Measurements from ENCODE around the gene LDLRAD1.

DNA sequence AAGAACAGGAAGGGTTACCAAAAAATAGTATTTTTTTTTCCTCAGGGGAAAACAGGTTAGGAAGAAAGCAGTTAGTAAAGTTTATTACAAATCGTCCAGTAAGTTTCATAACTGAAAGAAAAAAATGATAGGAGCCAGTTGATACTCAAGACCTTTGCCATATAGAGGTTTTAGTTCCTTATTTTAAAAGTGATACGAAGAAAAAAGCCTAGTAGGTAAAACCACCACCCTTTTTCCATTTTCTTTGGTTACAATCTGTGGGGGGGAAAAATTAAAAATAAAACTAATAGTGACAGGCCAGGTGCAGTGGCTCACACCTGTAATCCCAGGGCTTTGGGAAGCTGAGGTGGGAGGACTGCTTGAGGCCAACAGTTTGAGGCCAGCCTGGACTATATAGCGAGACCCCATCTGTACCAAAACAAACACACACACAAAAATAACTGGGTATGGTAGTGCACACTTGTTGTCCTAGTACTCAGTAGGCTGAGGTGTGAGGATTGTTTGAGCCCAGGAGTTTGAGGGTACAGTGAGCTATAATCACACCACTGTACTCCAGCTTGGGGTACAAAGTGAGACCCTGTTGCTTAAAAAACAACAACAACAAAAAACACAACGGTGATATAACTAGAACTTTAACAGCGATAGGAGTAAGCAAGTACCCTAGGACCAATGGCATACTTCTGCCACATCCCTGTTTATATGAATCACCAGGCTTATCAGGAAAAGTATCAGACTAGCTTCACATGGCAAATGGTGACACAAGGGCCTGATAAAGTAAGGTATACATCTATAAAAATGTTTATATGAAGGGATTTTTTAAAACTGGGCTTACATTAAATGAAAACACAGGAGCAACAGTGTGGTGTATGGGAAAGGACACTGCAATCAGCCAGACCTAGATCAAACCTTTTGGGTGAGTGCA lies 29.7 kb upstream of the LDLRAD1 start:
- TF ChIP-seq, protein P1, sequence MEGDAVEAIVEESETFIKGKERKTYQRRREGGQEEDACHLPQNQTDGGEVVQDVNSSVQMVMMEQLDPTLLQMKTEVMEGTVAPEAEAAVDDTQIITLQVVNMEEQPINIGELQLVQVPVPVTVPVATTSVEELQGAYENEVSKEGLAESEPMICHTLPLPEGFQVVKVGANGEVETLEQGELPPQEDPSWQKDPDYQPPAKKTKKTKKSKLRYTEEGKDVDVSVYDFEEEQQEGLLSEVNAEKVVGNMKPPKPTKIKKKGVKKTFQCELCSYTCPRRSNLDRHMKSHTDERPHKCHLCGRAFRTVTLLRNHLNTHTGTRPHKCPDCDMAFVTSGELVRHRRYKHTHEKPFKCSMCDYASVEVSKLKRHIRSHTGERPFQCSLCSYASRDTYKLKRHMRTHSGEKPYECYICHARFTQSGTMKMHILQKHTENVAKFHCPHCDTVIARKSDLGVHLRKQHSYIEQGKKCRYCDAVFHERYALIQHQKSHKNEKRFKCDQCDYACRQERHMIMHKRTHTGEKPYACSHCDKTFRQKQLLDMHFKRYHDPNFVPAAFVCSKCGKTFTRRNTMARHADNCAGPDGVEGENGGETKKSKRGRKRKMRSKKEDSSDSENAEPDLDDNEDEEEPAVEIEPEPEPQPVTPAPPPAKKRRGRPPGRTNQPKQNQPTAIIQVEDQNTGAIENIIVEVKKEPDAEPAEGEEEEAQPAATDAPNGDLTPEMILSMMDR (IDR thresholded peaks at IDR 0.05): no peak
- no peak for TF ChIP-seq POLR2A (IDR thresholded peaks at IDR 0.05)
